ENCODE results near the gene PHACTR2. TPM values are rescaled to one million over a fixed set of nuclear protein-coding genes. Genes with fewer than 3 reads are reported as not detected.

Gene PHACTR2
- total RNA-seq, 1 experiment from 2014 or later: 27.6 TPM

DNA sequence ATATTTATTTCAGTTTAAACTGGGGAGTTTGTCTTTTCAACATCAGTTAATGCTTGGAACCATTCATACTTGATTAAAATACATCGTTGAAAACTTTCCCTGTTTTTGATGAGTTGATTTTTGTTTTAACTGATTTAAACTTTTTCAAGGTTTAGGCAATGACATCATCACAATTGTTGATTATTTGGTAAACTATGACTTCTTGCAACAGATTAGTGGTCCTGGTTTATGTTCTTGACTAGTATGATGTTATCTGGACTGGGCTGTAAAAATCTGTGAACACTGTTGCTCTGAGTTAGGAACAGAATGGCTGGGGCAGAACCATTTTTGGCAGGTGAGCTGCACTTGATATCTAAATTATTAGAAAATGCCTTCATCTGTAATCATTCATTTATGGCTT, 186.5 kb downstream of the PHACTR2 start, which contains the start of gene ZC2HC1B:
Gene ZC2HC1B (plus strand): TSS at position 241 of the 400 bp plus-strand sequence. CDS start 66 bp downstream, at position 307.
- Histone ChIP-seq H3K4me1 (ENCODE audit: control insufficient read depth in 1 of 2, insufficient read depth in 2 of 2, low read length in 2 of 2) (no peaks in the 10 kb centered on the region), H2AFZ (ENCODE audit: low read depth, low read length, poor library complexity, severe bottlenecking) (no peak within 1 kb of the TSS), H3K4me3 (replicated peaks in 1 of 2; ENCODE audit: low read depth in 1 of 2, low read length in 2 of 2) (no peak within 1 kb of the TSS), H3K4me2 (ENCODE audit: low read length) (no peak within 1 kb of the TSS), H3K36me3 (ENCODE audit: control insufficient read depth in 1 of 2, insufficient read depth in 2 of 2, low read length in 2 of 2) (peaks cover 20 to 32% of the 10 kb centered on the region in 2 experiments; a peak in 3 of 4 replicates), H3K9ac (ENCODE audit: low read length) (no peak within 1 kb of the TSS), H3K27ac (ENCODE audit: low read depth, low read length) (no peak within 1 kb of the TSS), H3K79me2 (ENCODE audit: insufficient read depth, low read length) (no peaks in the 10 kb centered on the region), H3K9me2 (ENCODE audit: insufficient read depth) (no peaks in the 10 kb centered on the region), H4K20me1 (ENCODE audit: insufficient read depth) (0 out of 2 replicates have a peak, but pooled peaks cover 7% of the 10 kb centered on the region), H3K9me3 (ENCODE audit: control insufficient read depth in 1 of 2, insufficient read depth in 1 of 2, low read depth in 1 of 2, low read length in 2 of 2) (no peaks in the 10 kb centered on the region), H3K27me3 (ENCODE audit: insufficient read depth, low read length) (no peaks in the 10 kb centered on the region)
- ATAC-seq (no peak), DNase-seq (ENCODE audit: low read depth, low spot score) (no peak)
- intact Hi-C loops (cut with micrococcal nuclease): no loop called here
- TF ChIP-seq POLR2AphosphoS5 (IDR thresholded peaks at IDR 0.05; ENCODE audit: low read depth, low read length): no peak
- TF ChIP-seq, protein P1, sequence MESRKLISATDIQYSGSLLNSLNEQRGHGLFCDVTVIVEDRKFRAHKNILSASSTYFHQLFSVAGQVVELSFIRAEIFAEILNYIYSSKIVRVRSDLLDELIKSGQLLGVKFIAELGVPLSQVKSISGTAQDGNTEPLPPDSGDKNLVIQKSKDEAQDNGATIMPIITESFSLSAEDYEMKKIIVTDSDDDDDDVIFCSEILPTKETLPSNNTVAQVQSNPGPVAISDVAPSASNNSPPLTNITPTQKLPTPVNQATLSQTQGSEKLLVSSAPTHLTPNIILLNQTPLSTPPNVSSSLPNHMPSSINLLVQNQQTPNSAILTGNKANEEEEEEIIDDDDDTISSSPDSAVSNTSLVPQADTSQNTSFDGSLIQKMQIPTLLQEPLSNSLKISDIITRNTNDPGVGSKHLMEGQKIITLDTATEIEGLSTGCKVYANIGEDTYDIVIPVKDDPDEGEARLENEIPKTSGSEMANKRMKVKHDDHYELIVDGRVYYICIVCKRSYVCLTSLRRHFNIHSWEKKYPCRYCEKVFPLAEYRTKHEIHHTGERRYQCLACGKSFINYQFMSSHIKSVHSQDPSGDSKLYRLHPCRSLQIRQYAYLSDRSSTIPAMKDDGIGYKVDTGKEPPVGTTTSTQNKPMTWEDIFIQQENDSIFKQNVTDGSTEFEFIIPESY (IDR thresholded peaks at IDR 0.05; ENCODE audit: extremely low read depth, insufficient replicate concordance, low read length): no peak
- no peak for TF ChIP-seq RAD21 (IDR thresholded peaks at IDR 0.05; ENCODE audit: low read depth)
- TF ChIP-seq FOSL1 (IDR thresholded peaks at IDR 0.05; ENCODE audit: low read depth): no peak
- no peak for TF ChIP-seq CBX3 (IDR thresholded peaks at IDR 0.05; ENCODE audit: low read depth)
- no peak for TF ChIP-seq SP1 (IDR thresholded peaks at IDR 0.05; ENCODE audit: low read depth)
- no peak for TF ChIP-seq POLR2A (IDR thresholded peaks at IDR 0.05; ENCODE audit: borderline replicate concordance, extremely low read depth, insufficient read depth, insufficient read length)
- no peak for TF ChIP-seq ZFX (IDR thresholded peaks at IDR 0.05)
- TF ChIP-seq, protein P2, sequence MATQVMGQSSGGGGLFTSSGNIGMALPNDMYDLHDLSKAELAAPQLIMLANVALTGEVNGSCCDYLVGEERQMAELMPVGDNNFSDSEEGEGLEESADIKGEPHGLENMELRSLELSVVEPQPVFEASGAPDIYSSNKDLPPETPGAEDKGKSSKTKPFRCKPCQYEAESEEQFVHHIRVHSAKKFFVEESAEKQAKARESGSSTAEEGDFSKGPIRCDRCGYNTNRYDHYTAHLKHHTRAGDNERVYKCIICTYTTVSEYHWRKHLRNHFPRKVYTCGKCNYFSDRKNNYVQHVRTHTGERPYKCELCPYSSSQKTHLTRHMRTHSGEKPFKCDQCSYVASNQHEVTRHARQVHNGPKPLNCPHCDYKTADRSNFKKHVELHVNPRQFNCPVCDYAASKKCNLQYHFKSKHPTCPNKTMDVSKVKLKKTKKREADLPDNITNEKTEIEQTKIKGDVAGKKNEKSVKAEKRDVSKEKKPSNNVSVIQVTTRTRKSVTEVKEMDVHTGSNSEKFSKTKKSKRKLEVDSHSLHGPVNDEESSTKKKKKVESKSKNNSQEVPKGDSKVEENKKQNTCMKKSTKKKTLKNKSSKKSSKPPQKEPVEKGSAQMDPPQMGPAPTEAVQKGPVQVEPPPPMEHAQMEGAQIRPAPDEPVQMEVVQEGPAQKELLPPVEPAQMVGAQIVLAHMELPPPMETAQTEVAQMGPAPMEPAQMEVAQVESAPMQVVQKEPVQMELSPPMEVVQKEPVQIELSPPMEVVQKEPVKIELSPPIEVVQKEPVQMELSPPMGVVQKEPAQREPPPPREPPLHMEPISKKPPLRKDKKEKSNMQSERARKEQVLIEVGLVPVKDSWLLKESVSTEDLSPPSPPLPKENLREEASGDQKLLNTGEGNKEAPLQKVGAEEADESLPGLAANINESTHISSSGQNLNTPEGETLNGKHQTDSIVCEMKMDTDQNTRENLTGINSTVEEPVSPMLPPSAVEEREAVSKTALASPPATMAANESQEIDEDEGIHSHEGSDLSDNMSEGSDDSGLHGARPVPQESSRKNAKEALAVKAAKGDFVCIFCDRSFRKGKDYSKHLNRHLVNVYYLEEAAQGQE (IDR thresholded peaks at IDR 0.05; ENCODE audit: low read depth): no peak
- TF ChIP-seq EGR1 (IDR thresholded peaks at IDR 0.05; ENCODE audit: low read depth): no peak
- no peak for TF ChIP-seq YY1 (IDR thresholded peaks at IDR 0.05; ENCODE audit: extremely low read depth, insufficient replicate concordance, low read depth, low read length)
- TF ChIP-seq EZH2 (IDR thresholded peaks at IDR 0.05): no peak
- CTCF ChIA-PET: no interaction called here
- POLR2A ChIA-PET: no interaction called here
- BruUV-seq (replicated peaks): no TSS peak
- RAD21 ChIA-PET (ENCODE audit: low non-redundant PET in 1 of 2, low total read pairs in 2 of 2, uncharacterized antibody in 2 of 2, unreplicated experiment in 2 of 2): no interaction called here
